Panc1 (cell line): ENCODE data around the gene ZNF771. TPM values are rescaled to one million over a fixed set of nuclear protein-coding genes. Genes with fewer than 3 reads are reported as not detected.
"Not testable (repeated sequence)": the region's sequence is repeated elsewhere in the genome, so short reads cannot be mapped to it uniquely, and the experiment has no call there.

Experiments used
- ATAC-seq: fragments of 200-7000 bp; cut with Tn5 transposase; 2 replicates; pipeline ENCODE4 v1.9.1; 2020; ENCODE audit warnings: mild to moderate bottlenecking, moderate library complexity
- BruUV-seq: library from RNA; stranded (reverse); fragments of 400-500 nt; replicated peaks from 2 replicates; lab custom pipeline; 2021; lab: Mats Ljungman, UMichigan
- CTCF ChIA-PET: fragments of 300-600 bp; sonication (Branson Sonifier 250); formaldehyde crosslinking; loops from one replicate; lab custom pipeline; 2022; ENCODE audit warnings: antibody characterized with exemption; lab: Charles Lee
- POLR2A ChIA-PET: fragments of 300-600 bp; sonication (Branson Sonifier 250); formaldehyde crosslinking; loops from one replicate; lab custom pipeline; 2022; ENCODE audit warnings: antibody characterized with exemption; lab: Charles Lee
- DNase-seq: peaks from one replicate; pipeline ENCODE4 v3.0.0-alpha.2; 2010; ENCODE audit warnings: low read depth, low spot score
- H3K27ac ChIP-seq: 2 replicates; pipeline ENCODE4 v1.5.1; 2011; ENCODE audit warnings: mild to moderate bottlenecking, low read length, inconsistent platforms
- H3K27me3 ChIP-seq: fragments of 200-500 bp; sonication (Bioruptor generic); 2 replicates; pipeline ENCODE4 v1.6.0; 2014; ENCODE audit warnings: low read length, inconsistent platforms; ENCODE audit not compliant: control insufficient read depth, insufficient read depth
- H3K36me3 ChIP-seq: fragments of 200-500 bp; sonication (Bioruptor generic); 2 replicates; pipeline ENCODE4 v1.5.1; 2014; ENCODE audit warnings: inconsistent platforms, mild to moderate bottlenecking, low read length, moderate library complexity; ENCODE audit not compliant: control insufficient read depth, insufficient read depth
- H3K4me1 ChIP-seq: 2 replicates; pipeline ENCODE4 v1.5.1; 2011; ENCODE audit warnings: inconsistent platforms, mild to moderate bottlenecking, low read length, moderate library complexity; ENCODE audit not compliant: control insufficient read depth, insufficient read depth
- H3K4me3 ChIP-seq, 2 experiments: 2 replicates each; pipeline ENCODE4 v1.5.1; 2011 to 2012; ENCODE audit warnings: low read depth in 2 of 2, low read length in 2 of 2, mild to moderate bottlenecking in 2 of 2, inconsistent platforms in 1 of 2, moderate library complexity in 1 of 2
- H3K9me3 ChIP-seq: fragments of 200-500 bp; sonication (Bioruptor generic); 2 replicates; pipeline ENCODE4 v1.5.1; 2014; ENCODE audit warnings: low read depth, mild to moderate bottlenecking, inconsistent platforms, low read length, moderate library complexity; ENCODE audit not compliant: control insufficient read depth, insufficient read depth
- POLR2AphosphoS5 ChIP-seq: IDR thresholded peaks from 2 replicates; pipeline ENCODE4 v1.6.1; 2012; ENCODE audit warnings: mild to moderate bottlenecking, low read depth, low read length, moderate library complexity
- SIN3A ChIP-seq: IDR thresholded peaks from 2 replicates; pipeline ENCODE4 v1.6.1; 2012; ENCODE audit warnings: low read depth, mild to moderate bottlenecking, low read length, moderate library complexity, borderline replicate concordance; ENCODE audit not compliant: insufficient read depth
- TCF7L2 ChIP-seq: IDR thresholded peaks from 2 replicates; pipeline ENCODE4 v1.6.1; 2011; ENCODE audit warnings: mild to moderate bottlenecking, low read depth, low read length, inconsistent platforms
- in situ Hi-C: cut with HindIII; loops from 2 replicates; pipeline ENCODE4 v1.10.0; 2016; ENCODE audit warnings: low sequenced_read_pairs, low pct_unique_long_range_greater_than_20kb
- intact Hi-C: fragments of 100-400 bp; cut with micrococcal nuclease; formaldehyde crosslinking; loops from one replicate; pipeline ENCODE4 v1.10.0; 2022; ENCODE audit not compliant: unreplicated experiment
- total RNA-seq: library from RNA; stranded (reverse); gene quantifications from one replicate; pipeline ENCODE4 v1.2.1, GENCODE V29; 2021; ENCODE audit not compliant: unreplicated experiment
- TF ChIP-seq, protein P1 (sequence below): fragments of 450-650 bp; IDR thresholded peaks from 2 replicates; pipeline ENCODE4 v1.5.1; 2017; ENCODE audit warnings: mild to moderate bottlenecking
- TF ChIP-seq, protein P2 (sequence below), 2 experiments: IDR thresholded peaks; 2 replicates each; pipeline ENCODE4 v1.6.1; 2011 to 2012; ENCODE audit warnings: low read depth in 2 of 2, control low read depth in 1 of 2, low read length in 1 of 2, mild to moderate bottlenecking in 1 of 2, moderate library complexity in 1 of 2; ENCODE audit not compliant: insufficient read depth in 1 of 2

ZNF771 gene
- total RNA-seq, 1 experiment from 2014 or later = 14.4 TPM

DNA sequence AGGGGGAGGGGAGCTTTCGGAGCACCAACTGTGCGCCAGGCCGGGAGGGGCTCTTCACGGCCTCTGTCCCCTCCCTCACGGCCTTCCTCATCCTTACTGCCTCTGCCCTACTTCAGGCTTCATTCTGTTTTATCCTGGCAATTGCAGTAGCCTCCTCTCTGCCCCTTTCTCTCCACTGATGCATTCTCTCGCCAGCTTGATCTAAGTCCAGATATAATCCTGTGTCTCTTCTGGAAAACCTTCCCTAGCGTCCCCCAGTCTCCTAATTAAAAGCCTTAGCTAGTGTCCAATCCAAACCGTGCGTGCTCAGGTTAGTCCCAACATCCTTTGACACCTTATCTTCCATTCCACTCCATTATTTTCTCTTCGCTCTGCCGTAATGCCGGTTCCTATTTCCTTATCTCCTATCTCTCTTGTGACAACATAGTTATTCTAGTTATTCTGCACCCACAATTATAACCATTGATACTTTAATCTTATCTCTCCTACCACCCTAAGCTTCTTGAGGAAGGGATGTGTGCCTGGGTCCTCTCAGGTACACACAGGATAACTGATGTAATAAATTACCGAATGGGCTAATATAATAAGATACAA is 11.3 kb upstream of the ZNF771 start:
- H3K36me3 ChIP-seq = no peaks in the 10 kb centered on the region
- peak overlapping the region; percentile 93 for H3K27ac ChIP-seq
- ChIA-PET CTCF (interaction anchor here (0.6 to 1.6 kb wide), 5 partner anchors 13 to 275 kb away, joined by 3 to 9 read pairs (median 3); partner anchors contain the start of gene DCTPP1), POLR2A (interaction anchor here (0.6 kb wide), 1 partner anchor 234 kb away, joined by 4 read pairs; no protein-coding TSS in a partner anchor)
- H3K27me3 ChIP-seq = no peaks in the 10 kb centered on the region
- peak overlapping the region; percentile 85 for H3K4me3 ChIP-seq
- no peaks in the 10 kb centered on the region for H3K9me3 ChIP-seq
- intact Hi-C loops = no loop called here
- in situ Hi-C loops = no loop called here
- TF ChIP-seq TCF7L2 (no peak), SIN3A (0 out of 2 replicates have a peak, but pooled peaks have one; percentile 36)
- TF ChIP-seq, protein P1, sequence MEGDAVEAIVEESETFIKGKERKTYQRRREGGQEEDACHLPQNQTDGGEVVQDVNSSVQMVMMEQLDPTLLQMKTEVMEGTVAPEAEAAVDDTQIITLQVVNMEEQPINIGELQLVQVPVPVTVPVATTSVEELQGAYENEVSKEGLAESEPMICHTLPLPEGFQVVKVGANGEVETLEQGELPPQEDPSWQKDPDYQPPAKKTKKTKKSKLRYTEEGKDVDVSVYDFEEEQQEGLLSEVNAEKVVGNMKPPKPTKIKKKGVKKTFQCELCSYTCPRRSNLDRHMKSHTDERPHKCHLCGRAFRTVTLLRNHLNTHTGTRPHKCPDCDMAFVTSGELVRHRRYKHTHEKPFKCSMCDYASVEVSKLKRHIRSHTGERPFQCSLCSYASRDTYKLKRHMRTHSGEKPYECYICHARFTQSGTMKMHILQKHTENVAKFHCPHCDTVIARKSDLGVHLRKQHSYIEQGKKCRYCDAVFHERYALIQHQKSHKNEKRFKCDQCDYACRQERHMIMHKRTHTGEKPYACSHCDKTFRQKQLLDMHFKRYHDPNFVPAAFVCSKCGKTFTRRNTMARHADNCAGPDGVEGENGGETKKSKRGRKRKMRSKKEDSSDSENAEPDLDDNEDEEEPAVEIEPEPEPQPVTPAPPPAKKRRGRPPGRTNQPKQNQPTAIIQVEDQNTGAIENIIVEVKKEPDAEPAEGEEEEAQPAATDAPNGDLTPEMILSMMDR = no peak
- peaks cover 14% of the 10 kb centered on the region for H3K4me1 ChIP-seq
- ATAC-seq (no peak), DNase-seq (no peak)
- BruUV-seq = no TSS peak

DNA sequence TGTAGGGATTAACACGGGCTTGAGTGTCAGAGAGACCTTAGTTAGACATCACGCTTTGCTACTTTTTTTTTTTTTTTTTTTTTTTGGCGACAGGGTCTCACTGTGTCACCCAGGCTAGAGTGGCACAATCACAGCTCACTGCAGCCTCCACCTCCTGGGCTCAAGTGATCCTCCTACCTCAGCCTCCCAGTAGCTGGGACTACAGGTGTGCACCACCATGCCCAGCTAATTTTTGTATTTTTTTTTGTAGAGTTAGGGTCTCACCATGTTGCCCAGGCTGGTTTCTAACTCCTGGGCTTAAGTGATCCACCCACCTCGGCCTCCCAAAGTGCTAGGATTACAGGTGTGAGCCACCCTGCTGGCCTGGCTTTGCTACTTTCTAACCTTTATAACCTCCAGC is 10.8 kb upstream of the ZNF771 start:
- BruUV-seq = TSS peak; percentile 71
- CTCF ChIA-PET = interaction anchor here (1.1 kb wide), 1 partner anchor 42 kb away, joined by 3 read pairs; no protein-coding TSS in a partner anchor
- H3K36me3 ChIP-seq, DNase-seq, H3K9me3 ChIP-seq, H3K27me3 ChIP-seq, intact Hi-C loops, in situ Hi-C loops, ATAC-seq, POLR2A ChIA-PET: not testable (repeated sequence)
- H3K4me1 ChIP-seq = peaks cover 17% of the 10 kb centered on the region
- H3K4me3 ChIP-seq = peak overlapping the region; percentile 85
- peak overlapping the region; percentile 93 for H3K27ac ChIP-seq

DNA sequence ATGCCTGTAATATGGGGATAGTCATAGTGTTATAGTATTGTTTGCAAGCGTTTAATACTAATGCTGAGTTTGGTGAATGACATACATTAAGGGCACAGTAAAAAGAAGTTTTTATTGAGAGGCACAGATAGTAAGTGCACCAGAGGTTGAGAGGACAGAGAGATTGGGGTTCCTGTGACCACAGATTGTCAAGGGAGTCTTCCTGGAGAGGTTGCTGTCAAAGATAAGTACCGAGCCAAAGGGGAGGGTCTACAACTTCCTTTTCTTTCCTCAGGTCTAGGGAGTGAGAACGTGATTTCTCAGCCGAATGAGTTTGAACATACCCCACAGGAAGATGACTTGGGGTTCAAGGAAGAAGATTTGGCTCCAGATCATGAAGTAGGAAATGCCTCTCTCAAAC is 10.3 kb upstream of the ZNF771 start:
- Histone ChIP-seq H3K4me3 (no peak overlapping the region; a peak in 1 of 4 replicates), H3K9me3 (no peaks in the 10 kb centered on the region), H3K36me3 (no peaks in the 10 kb centered on the region), H3K27me3 (no peaks in the 10 kb centered on the region), H3K27ac (0 out of 2 replicates have a peak overlapping the region, but pooled peaks have one; percentile 30), H3K4me1 (peaks cover 19% of the 10 kb centered on the region)
- DNase-seq (no peak), ATAC-seq (no peak)
- in situ Hi-C loops = no loop called here
- no TSS peak for BruUV-seq
- no peak for TF ChIP-seq POLR2AphosphoS5
- TF ChIP-seq, protein P2, sequence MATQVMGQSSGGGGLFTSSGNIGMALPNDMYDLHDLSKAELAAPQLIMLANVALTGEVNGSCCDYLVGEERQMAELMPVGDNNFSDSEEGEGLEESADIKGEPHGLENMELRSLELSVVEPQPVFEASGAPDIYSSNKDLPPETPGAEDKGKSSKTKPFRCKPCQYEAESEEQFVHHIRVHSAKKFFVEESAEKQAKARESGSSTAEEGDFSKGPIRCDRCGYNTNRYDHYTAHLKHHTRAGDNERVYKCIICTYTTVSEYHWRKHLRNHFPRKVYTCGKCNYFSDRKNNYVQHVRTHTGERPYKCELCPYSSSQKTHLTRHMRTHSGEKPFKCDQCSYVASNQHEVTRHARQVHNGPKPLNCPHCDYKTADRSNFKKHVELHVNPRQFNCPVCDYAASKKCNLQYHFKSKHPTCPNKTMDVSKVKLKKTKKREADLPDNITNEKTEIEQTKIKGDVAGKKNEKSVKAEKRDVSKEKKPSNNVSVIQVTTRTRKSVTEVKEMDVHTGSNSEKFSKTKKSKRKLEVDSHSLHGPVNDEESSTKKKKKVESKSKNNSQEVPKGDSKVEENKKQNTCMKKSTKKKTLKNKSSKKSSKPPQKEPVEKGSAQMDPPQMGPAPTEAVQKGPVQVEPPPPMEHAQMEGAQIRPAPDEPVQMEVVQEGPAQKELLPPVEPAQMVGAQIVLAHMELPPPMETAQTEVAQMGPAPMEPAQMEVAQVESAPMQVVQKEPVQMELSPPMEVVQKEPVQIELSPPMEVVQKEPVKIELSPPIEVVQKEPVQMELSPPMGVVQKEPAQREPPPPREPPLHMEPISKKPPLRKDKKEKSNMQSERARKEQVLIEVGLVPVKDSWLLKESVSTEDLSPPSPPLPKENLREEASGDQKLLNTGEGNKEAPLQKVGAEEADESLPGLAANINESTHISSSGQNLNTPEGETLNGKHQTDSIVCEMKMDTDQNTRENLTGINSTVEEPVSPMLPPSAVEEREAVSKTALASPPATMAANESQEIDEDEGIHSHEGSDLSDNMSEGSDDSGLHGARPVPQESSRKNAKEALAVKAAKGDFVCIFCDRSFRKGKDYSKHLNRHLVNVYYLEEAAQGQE (IDR thresholded peaks at IDR 0.05; ENCODE audit: insufficient read depth in 1 of 2, low read depth in 2 of 2, low read length in 1 of 2) = no peak
- intact Hi-C loops = no loop called here
- ChIA-PET CTCF (no interaction called here), POLR2A (no interaction called here)
